Measurements from ENCODE around the gene RC3H2. TPM values are rescaled to one million over a fixed set of nuclear protein-coding genes. Genes with fewer than 3 reads are reported as not detected.
A peak's percentile ranks its signal among the peaks of the same experiment; 100 is the strongest.
"Not testable (repeated sequence)": the region's sequence is repeated elsewhere in the genome, so short reads cannot be mapped to it uniquely, and the experiment has no call there.

The RC3H2 gene
- total RNA-seq, 1 donor from 2014 or later: 35.9 TPM

DNA sequence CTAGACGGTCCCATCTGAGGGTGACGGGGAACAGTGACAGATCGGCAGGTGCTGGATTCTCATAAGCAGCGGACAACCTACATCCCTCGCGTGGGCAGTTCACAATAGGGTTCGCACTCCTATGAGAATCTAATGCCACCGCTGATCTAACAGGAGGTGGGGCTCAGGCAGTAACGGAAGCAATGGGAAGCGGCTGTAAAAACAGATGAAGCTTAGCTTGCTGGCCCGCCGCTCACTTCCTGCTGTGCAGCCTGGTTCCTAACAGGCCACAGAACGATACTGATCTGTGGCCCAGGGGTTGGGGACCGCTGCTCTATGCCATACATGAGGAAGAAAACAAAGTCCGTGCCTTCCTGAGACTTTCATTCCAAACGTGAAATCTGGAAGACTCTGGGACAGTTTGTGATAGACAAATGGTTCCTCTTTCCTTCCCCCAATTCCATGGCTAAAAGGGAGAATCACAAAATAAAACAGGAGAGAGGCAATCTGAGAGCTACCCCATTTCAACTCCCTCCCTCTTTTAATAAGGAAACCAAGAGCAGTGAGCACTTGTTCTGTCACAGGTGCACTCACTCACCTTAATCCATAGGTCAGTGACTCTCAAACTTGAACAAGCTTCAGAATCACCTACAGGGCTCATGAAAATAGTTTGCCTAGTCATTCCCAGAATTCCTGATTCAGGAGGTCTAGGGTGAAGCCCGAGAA lies 88.8 kb downstream of the RC3H2 start:
- ATAC-seq: peak; percentile 71
- intact Hi-C loops (cut with micrococcal nuclease): no loop called here
- peak; percentile 55 for DNase-seq

DNA sequence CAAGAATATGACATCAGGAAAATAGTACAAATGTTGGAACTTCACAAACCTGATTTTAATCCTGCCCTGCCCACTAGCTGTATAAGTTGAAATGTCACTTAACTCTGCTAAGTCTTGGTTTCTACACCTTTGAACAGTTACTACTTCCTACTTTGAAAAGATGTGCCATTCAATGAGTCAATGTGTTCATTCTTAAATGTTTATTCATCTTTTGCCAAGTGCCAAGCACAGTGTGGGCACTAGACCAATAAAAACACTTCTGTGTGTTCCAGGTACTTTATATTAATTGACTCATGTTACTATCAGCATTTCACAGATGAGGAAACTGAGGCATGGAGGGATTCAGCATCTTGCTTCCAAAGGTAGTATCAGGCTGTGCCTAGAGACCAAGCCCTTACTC lies 89.6 kb downstream of the RC3H2 start:
- no peak for DNase-seq
- ATAC-seq: no peak
- intact Hi-C loops (cut with micrococcal nuclease): no loop called here

DNA sequence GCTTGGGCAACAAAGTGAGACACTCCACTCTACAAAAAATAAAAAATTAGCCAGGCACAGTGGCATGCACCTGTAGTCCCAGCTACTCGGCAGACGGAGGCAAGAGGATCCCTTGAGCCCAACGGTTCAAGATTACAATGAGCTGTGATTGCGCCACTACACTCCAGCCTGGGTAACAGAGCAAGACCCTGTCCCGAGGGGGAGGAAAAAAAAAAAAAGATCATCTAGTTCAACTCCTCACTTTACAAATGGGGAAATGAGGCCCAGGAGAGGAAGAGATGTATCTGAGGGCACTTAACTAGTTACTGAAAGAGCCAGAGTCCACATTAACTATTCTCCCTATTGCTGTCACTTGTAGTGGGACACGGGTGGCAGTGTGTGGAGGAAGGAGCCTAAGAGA lies 90.6 kb downstream of the RC3H2 start:
- intact Hi-C loops (cut with micrococcal nuclease): no loop called here

DNA sequence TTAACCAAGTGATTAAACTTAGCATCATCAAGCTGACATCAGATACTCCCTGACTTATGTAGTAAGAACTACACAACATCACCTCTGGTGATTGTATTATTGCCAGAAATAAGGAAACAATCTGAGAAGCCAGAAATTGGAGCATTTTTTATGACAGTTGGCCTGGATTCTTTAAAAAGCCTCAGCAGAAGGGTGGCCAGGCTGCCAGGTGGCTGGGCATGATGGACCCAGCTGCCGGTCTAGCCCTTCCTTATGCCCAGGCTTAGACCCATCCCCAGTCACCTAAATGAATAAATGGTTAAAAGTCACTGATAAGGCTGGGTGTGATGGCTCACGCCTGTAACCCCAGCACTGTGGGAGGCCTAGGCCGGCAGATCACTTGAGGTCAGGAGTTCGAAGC lies 92.4 kb downstream of the RC3H2 start:
- intact Hi-C loops (cut with micrococcal nuclease): no loop called here
- DNase-seq (no peak), ATAC-seq (no peak)

More for the DNA sequence above, 90.6 kb downstream of the RC3H2 start:
- ATAC-seq (no peak), DNase-seq (no peak)

DNA sequence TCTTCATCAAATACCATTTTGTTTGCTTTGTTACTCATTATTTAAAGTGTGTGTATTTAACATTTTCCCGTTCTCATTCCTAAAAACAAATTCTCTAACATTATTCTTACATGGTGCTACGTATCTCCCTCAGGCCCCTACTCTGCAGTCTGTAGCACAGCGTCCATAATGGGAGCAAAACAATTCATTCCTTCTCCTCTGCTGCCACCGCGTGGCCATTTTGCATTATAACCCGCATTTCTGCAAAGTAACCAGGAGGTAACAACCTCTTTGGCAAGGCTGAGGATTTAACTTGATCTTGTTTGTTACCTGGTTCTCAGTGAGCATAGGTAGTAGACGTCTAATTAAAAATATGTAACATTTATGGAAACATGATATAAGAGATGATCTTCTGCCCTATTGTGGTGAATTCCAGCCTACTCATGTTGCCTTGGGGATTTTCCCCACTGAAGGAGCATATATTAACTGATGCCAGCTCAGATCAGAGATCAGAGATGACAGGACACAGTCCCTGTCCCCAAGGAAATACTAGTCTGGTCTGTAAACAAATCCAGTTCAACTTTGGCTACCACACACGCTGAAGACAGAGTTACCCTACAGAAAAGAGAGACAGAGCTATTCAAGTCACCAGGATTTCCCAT lies 94.7 kb downstream of the RC3H2 start:
- intact Hi-C loops (cut with micrococcal nuclease): loop anchor here (2.0 kb wide), 1 partner anchor 346 kb away; no protein-coding TSS in a partner anchor
- ATAC-seq: peak; percentile 88

DNA sequence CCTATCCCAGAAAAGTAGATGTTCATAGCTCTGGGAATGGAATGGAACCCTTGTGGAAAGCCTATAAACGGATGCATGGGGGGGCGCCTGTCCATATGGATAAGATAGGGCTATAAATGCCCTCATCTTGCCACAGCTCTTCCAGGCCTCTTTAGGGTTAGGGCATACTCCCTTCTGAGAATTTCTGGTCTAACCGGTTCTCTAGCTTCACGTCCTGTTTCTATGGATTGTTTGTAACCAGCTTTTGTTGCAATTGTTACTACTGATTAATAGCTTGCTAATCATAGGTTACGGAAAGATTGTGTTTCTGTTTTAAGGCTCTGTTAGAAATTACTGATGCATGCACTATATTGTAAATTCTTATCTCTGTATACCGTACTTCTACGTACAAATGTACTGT lies 95.9 kb downstream of the RC3H2 start:
- intact Hi-C loops (cut with micrococcal nuclease); DNase-seq; ATAC-seq: not testable (repeated sequence)

More for the DNA sequence above, 94.7 kb downstream of the RC3H2 start:
- DNase-seq: peak; percentile 65

DNA sequence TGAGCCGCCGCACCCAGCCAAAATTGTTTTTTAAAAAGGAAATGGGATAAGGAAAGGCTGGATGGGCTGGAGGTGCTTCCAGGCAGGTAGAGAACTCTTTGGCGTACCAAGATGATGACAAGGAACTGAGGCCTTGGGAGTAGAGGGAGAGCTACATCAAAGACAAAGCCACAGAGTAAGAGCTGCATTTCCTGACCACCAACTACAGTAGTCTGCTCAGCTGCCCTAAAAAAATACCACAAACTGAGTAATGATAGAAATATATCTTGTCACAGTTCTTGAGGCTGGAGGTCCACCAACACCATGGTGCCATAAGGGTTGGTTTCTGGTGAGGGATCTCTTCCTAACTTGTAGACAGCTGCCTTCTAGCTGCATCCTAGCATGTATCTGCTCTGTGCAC lies 97.0 kb downstream of the RC3H2 start:
- no peak for DNase-seq
- ATAC-seq: no peak
- intact Hi-C loops (cut with micrococcal nuclease): no loop called here

DNA sequence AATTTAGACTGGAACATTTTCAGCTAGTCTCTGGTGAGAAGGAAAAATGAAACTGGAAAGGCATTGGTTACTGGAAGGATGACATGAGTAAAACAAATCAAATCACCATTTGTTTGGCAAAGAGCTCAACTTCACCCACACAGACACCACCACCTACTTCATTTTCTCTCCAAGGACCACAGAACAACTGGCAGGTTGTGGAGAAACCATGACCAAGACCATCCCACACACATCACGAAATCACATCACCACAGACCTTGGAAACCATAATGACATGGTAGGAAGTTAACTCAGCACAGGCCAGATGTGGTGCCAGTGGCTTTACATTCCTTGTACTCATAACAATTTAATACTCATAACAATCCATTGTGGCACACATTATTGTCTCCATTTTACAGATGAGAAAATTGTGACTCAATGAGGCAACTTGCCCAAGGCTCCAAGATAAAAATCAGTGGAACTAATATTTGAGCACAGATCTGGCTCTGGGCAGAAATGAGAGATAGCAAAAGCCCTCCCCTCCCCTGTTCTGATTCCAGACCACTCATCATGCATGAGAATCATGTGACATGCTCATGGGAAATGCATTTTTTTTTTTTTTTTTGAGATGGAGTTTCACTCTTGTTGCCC lies 97.8 kb downstream of the RC3H2 start:
- ATAC-seq: no peak
- DNase-seq: no peak
- intact Hi-C loops (cut with micrococcal nuclease): no loop called here

DNA sequence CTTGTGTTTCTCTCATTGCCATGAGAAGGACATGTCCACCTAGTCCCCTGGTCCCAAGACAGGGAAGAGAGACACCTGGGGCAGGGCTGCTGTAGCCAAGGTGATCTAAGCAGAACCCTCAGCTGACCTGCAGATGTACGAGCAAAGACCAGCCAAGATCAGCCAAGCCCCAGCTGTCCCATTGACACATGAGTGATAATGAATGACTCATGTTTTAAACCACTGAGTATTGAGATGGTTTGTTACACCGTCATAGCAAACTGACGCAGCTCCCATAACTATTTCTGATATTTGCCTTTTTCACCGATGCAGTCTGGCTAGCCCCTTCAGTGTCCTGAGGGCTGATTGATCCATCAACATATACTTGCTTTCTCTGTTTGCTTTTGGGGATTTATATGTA lies 98.5 kb downstream of the RC3H2 start:
- ATAC-seq (no peak), DNase-seq (no peak)
- intact Hi-C loops (cut with micrococcal nuclease): no loop called here

DNA sequence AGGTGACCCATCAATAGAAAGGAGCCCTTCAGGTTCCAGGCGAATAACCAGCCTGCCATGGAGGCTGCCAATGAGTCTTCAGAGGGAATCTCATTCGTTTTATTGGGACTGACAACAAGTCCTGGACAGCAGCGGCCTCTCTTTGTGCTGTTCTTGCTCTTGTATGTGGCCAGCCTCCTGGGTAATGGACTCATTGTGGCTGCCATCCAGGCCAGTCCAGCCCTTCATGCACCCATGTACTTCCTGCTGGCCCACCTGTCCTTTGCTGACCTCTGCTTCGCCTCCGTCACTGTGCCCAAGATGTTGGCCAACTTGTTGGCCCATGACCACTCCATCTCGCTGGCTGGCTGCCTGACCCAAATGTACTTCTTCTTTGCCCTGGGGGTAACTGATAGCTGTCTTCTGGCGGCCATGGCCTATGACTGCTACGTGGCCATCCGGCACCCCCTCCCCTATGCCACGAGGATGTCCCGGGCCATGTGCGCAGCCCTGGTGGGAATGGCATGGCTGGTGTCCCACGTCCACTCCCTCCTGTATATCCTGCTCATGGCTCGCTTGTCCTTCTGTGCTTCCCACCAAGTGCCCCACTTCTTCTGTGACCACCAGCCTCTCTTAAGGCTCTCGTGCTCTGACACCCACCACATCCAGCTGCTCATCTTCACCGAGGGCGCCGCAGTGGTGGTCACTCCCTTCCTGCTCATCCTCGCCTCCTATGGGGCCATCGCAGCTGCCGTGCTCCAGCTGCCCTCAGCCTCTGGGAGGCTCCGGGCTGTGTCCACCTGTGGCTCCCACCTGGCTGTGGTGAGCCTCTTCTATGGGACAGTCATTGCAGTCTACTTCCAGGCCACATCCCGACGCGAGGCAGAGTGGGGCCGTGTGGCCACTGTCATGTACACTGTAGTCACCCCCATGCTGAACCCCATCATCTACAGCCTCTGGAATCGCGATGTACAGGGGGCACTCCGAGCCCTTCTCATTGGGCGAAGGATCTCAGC lies 104.8 kb downstream of the RC3H2 start, which contains the start of gene OR1K1:
Gene OR1K1, plus strand, starts transcription at position 58 of the 995 bp plus-strand sequence. Its CDS starts 0 bp downstream, at position 58.
- DNase-seq: no peak
- no peak for ATAC-seq
- intact Hi-C loops (cut with micrococcal nuclease): no loop called here

DNA sequence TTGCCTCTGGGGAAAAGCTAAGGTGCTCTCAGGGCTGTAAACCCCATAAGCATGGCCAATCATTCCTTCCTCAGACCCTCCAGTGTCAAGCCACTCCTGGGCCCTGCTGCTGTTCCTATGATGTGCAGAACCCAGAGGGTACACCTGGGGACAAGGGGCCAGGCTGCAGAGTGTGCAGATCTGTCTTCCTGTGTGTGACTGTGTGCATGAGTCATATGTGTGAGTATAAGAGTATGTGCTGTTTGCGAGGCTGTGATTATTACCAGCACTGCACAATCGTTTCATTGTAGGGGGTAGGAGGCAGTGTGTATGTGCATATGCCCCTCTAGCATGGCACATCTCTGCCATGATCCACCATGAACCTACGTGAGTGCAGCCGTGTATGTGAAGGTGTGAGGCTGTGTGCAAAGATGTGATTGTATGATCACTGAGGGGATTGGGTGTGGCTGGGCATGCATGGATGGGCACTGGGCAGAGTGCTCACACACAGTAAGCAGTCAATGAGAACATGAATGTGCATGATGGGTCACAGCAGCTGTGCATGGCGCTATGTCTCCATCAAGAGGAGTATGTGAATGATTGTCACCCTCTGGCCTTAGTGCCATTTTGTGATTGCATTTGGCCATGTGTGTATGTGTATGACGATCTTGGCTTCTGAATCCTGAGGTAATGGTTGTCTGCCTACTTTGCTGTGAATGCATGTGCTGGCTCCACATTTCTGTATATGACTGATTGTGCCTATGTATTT lies 107.7 kb downstream of the RC3H2 start:
- no peak for DNase-seq
- ATAC-seq: no peak
- intact Hi-C loops (cut with micrococcal nuclease): no loop called here

Other genes with a start within 250 kb of the RC3H2 start
- not detected for gene OR1B1, start 247.7 kb downstream of the RC3H2 start, total RNA-seq
- gene OR1L1, start 243.6 kb downstream of the RC3H2 start, total RNA-seq: not detected
- not detected for gene OR1L3, start 230.2 kb downstream of the RC3H2 start, total RNA-seq
- gene OR1L4, start 181.4 kb downstream of the RC3H2 start, total RNA-seq: not detected
- gene OR1L6, start 163.1 kb downstream of the RC3H2 start, total RNA-seq: not detected
- gene OR5C1, start 116.4 kb downstream of the RC3H2 start, total RNA-seq: not detected
- not detected for gene OR1K1, start 105.2 kb downstream of the RC3H2 start, total RNA-seq
- 7.7 TPM for gene PDCL, start 76.8 kb downstream of the RC3H2 start, total RNA-seq
- gene ZBTB6, start 8.0 kb upstream of the RC3H2 start, total RNA-seq: 5.8 TPM
- gene ZBTB26, start 26.2 kb upstream of the RC3H2 start, total RNA-seq: 5.4 TPM
- gene RABGAP1, start 35.7 kb upstream of the RC3H2 start, total RNA-seq: 47.4 TPM
- 0.72 TPM for gene GPR21, start 128.3 kb upstream of the RC3H2 start, total RNA-seq